NCI-H446 treated with DMSO at 0.1 percent for 48 hours (cell line): ENCODE data around the gene SLC6A3.

ENCODE experiments used
- DNase-seq: peaks from one replicate; lab custom pipeline; 2025; lab: John Stamatoyannopoulos, UW

SLC6A3 gene

GRCh38 chr5:1420211-1421195, 24.7 kb downstream of the SLC6A3 start:
- no peak for DNase-seq

GRCh38 chr5:1419476-1420210, 25.6 kb downstream of the SLC6A3 start:
- DNase-seq, result no peak

- no peak for DNase-seq
Measured at GRCh38 chr5:1418921-1419280, 26.3 kb downstream of the SLC6A3 start.

- DNase-seq, result no peak
Measured at GRCh38 chr5:1418238-1418920, 26.9 kb downstream of the SLC6A3 start.

- DNase-seq, result no peak
Measured at GRCh38 chr5:1417586-1418225, 27.5 kb downstream of the SLC6A3 start.

GRCh38 chr5:1416856-1417469, 28.3 kb downstream of the SLC6A3 start:
- DNase-seq, result no peak

- no peak for DNase-seq
Measured at GRCh38 chr5:1415626-1416360, 29.4 kb downstream of the SLC6A3 start.

- DNase-seq, result no peak
Measured at GRCh38 chr5:1415059-1415425, 30.2 kb downstream of the SLC6A3 start.

GRCh38 chr5:1414311-1415058, 30.8 kb downstream of the SLC6A3 start:
- no peak for DNase-seq

GRCh38 chr5:1413611-1414241, 31.5 kb downstream of the SLC6A3 start:
- no peak for DNase-seq

GRCh38 chr5:1413211-1413610, 32.0 kb downstream of the SLC6A3 start:
- no peak for DNase-seq

GRCh38 chr5:1412621-1413020, 32.6 kb downstream of the SLC6A3 start:
- no peak for DNase-seq

GRCh38 chr5:1412163-1412562, 33.1 kb downstream of the SLC6A3 start:
- no peak for DNase-seq

GRCh38 chr5:1411099-1411498, 34.1 kb downstream of the SLC6A3 start:
- DNase-seq, result no peak

GRCh38 chr5:1410156-1411014, 34.9 kb downstream of the SLC6A3 start:
- DNase-seq, result no peak

GRCh38 chr5:1409381-1410110, 35.7 kb downstream of the SLC6A3 start:
- DNase-seq, result no peak

GRCh38 chr5:1406681-1407640, 38.3 kb downstream of the SLC6A3 start:
- DNase-seq, result no peak
